SK-N-SH treated with all-trans-retinoic acid at 6 μM for 48 hours (cell line): ENCODE results near the gene TTC34.
"Not testable (repeated sequence)": the region's sequence is repeated elsewhere in the genome, so short reads cannot be mapped to it uniquely, and the experiment has no call there.

Experiments
- ARNTL ChIP-seq: fragments of 450-650 bp; formaldehyde crosslinking; IDR thresholded peaks from 2 replicates; pipeline ENCODE4 v1.5.0; 2020; ENCODE audit warnings: low read depth, mild to moderate bottlenecking, moderate library complexity, borderline replicate concordance
- CREB5 ChIP-seq: fragments of 250-450 bp; sonication (Bioruptor Pico); IDR thresholded peaks from 2 replicates; pipeline ENCODE4 v1.5.1; 2020; ENCODE audit warnings: low read depth, mild to moderate bottlenecking, moderate library complexity
- ESRRG ChIP-seq: fragments of 250-450 bp; sonication (Bioruptor Pico); IDR thresholded peaks from 2 replicates; pipeline ENCODE4 v1.6.1; 2021; ENCODE audit warnings: mild to moderate bottlenecking
- OSR1 ChIP-seq: fragments of 250-450 bp; sonication (Bioruptor Pico); IDR thresholded peaks from 2 replicates; pipeline ENCODE4 v1.8.0; 2022; ENCODE audit warnings: moderate library complexity, mild to moderate bottlenecking, inconsistent platforms
- PATZ1 ChIP-seq: fragments of 250-450 bp; sonication (Bioruptor Pico); IDR thresholded peaks from 2 replicates; pipeline ENCODE4 v1.8.0; 2020; ENCODE audit warnings: mild to moderate bottlenecking, moderate library complexity, borderline replicate concordance
- POU6F1 ChIP-seq: fragments of 250-450 bp; sonication (Bioruptor Pico); IDR thresholded peaks from 2 replicates; pipeline ENCODE4 v1.8.0; 2021; ENCODE audit warnings: low read depth, mild to moderate bottlenecking, moderate library complexity, borderline replicate concordance
- PPARA ChIP-seq: fragments of 250-450 bp; sonication (Bioruptor Pico); IDR thresholded peaks from 2 replicates; pipeline ENCODE4 v1.5.0; 2020; ENCODE audit warnings: mild to moderate bottlenecking, borderline replicate concordance
- RARB ChIP-seq: fragments of 250-450 bp; sonication (Bioruptor Pico); IDR thresholded peaks from 2 replicates; pipeline ENCODE4 v1.8.0; 2021; ENCODE audit warnings: mild to moderate bottlenecking, moderate library complexity
- TCF4 ChIP-seq: fragments of 250-450 bp; sonication (Bioruptor Pico); IDR thresholded peaks from 2 replicates; pipeline ENCODE4 v1.8.0; 2021; ENCODE audit warnings: mild to moderate bottlenecking, moderate library complexity, borderline replicate concordance
- TOX ChIP-seq: fragments of 250-450 bp; sonication (Bioruptor Pico); IDR thresholded peaks from 2 replicates; pipeline ENCODE4 v1.8.0; 2021; ENCODE audit warnings: mild to moderate bottlenecking, moderate library complexity, borderline replicate concordance
- ZFP30 ChIP-seq: fragments of 450-650 bp; formaldehyde crosslinking; IDR thresholded peaks from 2 replicates; pipeline ENCODE4 v1.5.0; 2022; ENCODE audit warnings: mild to moderate bottlenecking, moderate library complexity
- ZNF8 ChIP-seq: fragments of 450-650 bp; formaldehyde crosslinking; IDR thresholded peaks from 2 replicates; pipeline ENCODE4 v1.5.0; 2020; ENCODE audit warnings: mild to moderate bottlenecking, moderate library complexity

- TF ChIP-seq ESRRG (CRISPR knock-in tag); ZNF8 (CRISPR knock-in tag); PATZ1 (CRISPR knock-in tag); OSR1 (CRISPR knock-in tag); POU6F1 (CRISPR knock-in tag); TOX (CRISPR knock-in tag); TCF4 (CRISPR knock-in tag); ARNTL; CREB5; ZFP30 (CRISPR knock-in tag); RARB (CRISPR knock-in tag); PPARA: not testable (repeated sequence)
Observed at GRCh38 chr1:2748626-2749025, 52.9 kb downstream of the TTC34 start.
